GM12878 (cell line): Measurements from ENCODE around the gene TIMM10. TPM values are rescaled to one million over a fixed set of nuclear protein-coding genes. Genes with fewer than 3 reads are reported as not detected.

Experiments
- ATAC-seq: fragments of 200-7000 bp; cut with Tn5 transposase; 3 replicates; pipeline ENCODE4 v1.9.1; 2020; ENCODE audit warnings: mild to moderate bottlenecking, moderate library complexity
- BruUV-seq: library from RNA; stranded (reverse); fragments of 400-500 nt; replicated peaks from 2 replicates; lab custom pipeline; 2021; lab: Mats Ljungman, UMichigan
- CTCF ChIA-PET: fragments of 300-600 bp; sonication (Branson Sonifier 250); formaldehyde crosslinking; extraction: SDS; loops from one replicate; lab custom pipeline; 2021; ENCODE audit warnings: inconsistent platforms; lab: Yijun Ruan, JAX
- POLR2A ChIA-PET: fragments of 350-600 bp; formaldehyde crosslinking; extraction: SDS; loops from one replicate; lab custom pipeline; 2021; ENCODE audit warnings: inconsistent platforms; lab: Charles Lee
- RAD21 ChIA-PET: fragments of 300-600 bp; sonication (Branson Sonifier 250); formaldehyde crosslinking; loops from one replicate; lab custom pipeline; 2023; ENCODE audit warnings: antibody characterized with exemption; ENCODE audit not compliant: unreplicated experiment; lab: Charles Lee
- SMC1A ChIA-PET: fragments of 300-600 bp; sonication (Branson Sonifier 250); formaldehyde crosslinking; loops from one replicate; lab custom pipeline; 2023; ENCODE audit not compliant: unreplicated experiment, uncharacterized antibody; lab: Charles Lee
- DNase-seq: peaks from one replicate; pipeline ENCODE4 v3.0.0-alpha.2; 2011; ENCODE audit warnings: low read depth, low spot score
- FAIRE-seq: peaks from 3 replicates; lab custom pipeline; 2011; peaks lifted over from hg19 to GRCh38; lab: Jason Lieb, UNC
- H2AFZ ChIP-seq: 2 replicates; pipeline ENCODE4 v1.6.0; 2011; ENCODE audit warnings: low read depth, low read length, control low read depth; ENCODE audit not compliant: control insufficient read depth
- H3K27ac ChIP-seq: 2 replicates; pipeline ENCODE4 v1.5.1; 2011; ENCODE audit warnings: control low read depth; ENCODE audit not compliant: control insufficient read depth, insufficient read depth
- H3K27me3 ChIP-seq, 2 experiments: replicated peaks in 1 of 2; 2 replicates each; pipeline versions ENCODE4 v1.6.0 to v1.6.1; 2011; ENCODE audit warnings: low read length in 1 of 2; ENCODE audit not compliant: control insufficient read depth in 2 of 2, insufficient read depth in 2 of 2
- H3K36me3 ChIP-seq, 2 experiments: 2 replicates each; pipeline ENCODE4 v1.5.1; 2011; ENCODE audit warnings: low read length in 1 of 2; ENCODE audit not compliant: control insufficient read depth in 2 of 2, insufficient read depth in 2 of 2
- H3K4me1 ChIP-seq: 2 replicates; pipeline ENCODE4 v1.6.1; 2011; ENCODE audit warnings: mild to moderate bottlenecking, low read length, moderate library complexity, mixed read lengths; ENCODE audit not compliant: control insufficient read depth, insufficient read depth
- H3K4me2 ChIP-seq: 2 replicates; pipeline ENCODE4 v1.6.0; 2011; ENCODE audit warnings: control low read depth; ENCODE audit not compliant: control insufficient read depth, insufficient read depth
- H3K4me3 ChIP-seq: fragments of 200-600 bp; sonication (generic); 2 replicates; pipeline ENCODE4 v1.5.1; 2016
- H3K79me2 ChIP-seq: 2 replicates; pipeline ENCODE4 v1.6.0; 2011; ENCODE audit warnings: low read length; ENCODE audit not compliant: control insufficient read depth, insufficient read depth
- H3K9ac ChIP-seq: 2 replicates; pipeline ENCODE4 v1.8.0; 2011; ENCODE audit warnings: low read length, control low read depth, mixed read lengths; ENCODE audit not compliant: control insufficient read depth, insufficient read depth
- H3K9me3 ChIP-seq: replicated peaks from 3 replicates; pipeline ENCODE4 v1.5.1; 2011; ENCODE audit warnings: mild to moderate bottlenecking, low read length; ENCODE audit not compliant: control insufficient read depth, insufficient read depth
- H4K20me1 ChIP-seq: 2 replicates; pipeline ENCODE4 v1.6.0; 2011; ENCODE audit not compliant: control insufficient read depth, insufficient read depth
- CREB1 ChIP-seq: IDR thresholded peaks from 2 replicates; pipeline ENCODE4 v1.6.1; 2012; ENCODE audit warnings: low read depth, mild to moderate bottlenecking, inconsistent platforms
- EED ChIP-seq: sonication (generic); IDR thresholded peaks from 2 replicates; pipeline ENCODE4 v1.6.1; 2016; ENCODE audit warnings: antibody characterized with exemption, low read depth
- EGR1 ChIP-seq, 2 experiments: IDR thresholded peaks; 1 replicate in 1 of 2; 2 replicates in 1 of 2; pipeline ENCODE4 v1.6.1; 2011 to 2012; ENCODE audit warnings: low read depth in 2 of 2, low read length in 2 of 2, borderline replicate concordance in 1 of 2, mild to moderate bottlenecking in 1 of 2, moderate library complexity in 1 of 2
- ETV6 ChIP-seq, 2 experiments: fragments of 450-650 bp in 1 of 2; IDR thresholded peaks in 1 of 2; conservative IDR thresholded peaks in 1 of 2; 2 replicates each; pipeline ENCODE4 v1.6.1; 2014; ENCODE audit warnings: antibody characterized with exemption in 1 of 2, borderline replicate concordance in 1 of 2, low read depth in 1 of 2, mild to moderate bottlenecking in 1 of 2, moderate library complexity in 1 of 2
- HDGF ChIP-seq: fragments of 450-650 bp; IDR thresholded peaks from 2 replicates; pipeline ENCODE4 v1.6.1; 2016; ENCODE audit warnings: antibody characterized with exemption
- JUND ChIP-seq: IDR thresholded peaks from 2 replicates; pipeline ENCODE4 v1.6.1; 2012; ENCODE audit warnings: low read depth, mild to moderate bottlenecking, low read length, improper control_type of control experiment, moderate library complexity
- MYB ChIP-seq: fragments of 150-350 bp; IDR thresholded peaks from 2 replicates; pipeline ENCODE4 v1.6.1; 2014; ENCODE audit warnings: mild to moderate bottlenecking, low read depth, low read length, borderline replicate concordance
- PBX3 ChIP-seq: IDR thresholded peaks from 2 replicates; pipeline ENCODE4 v1.6.1; 2011; ENCODE audit warnings: mild to moderate bottlenecking, low read depth, low read length, moderate library complexity; ENCODE audit not compliant: insufficient replicate concordance
- STAT1 ChIP-seq: fragments of 450-650 bp; conservative IDR thresholded peaks from 2 replicates; pipeline ENCODE4 v1.6.1; 2014; ENCODE audit warnings: antibody characterized with exemption, mild to moderate bottlenecking
- TCF3 ChIP-seq: IDR thresholded peaks from 2 replicates; pipeline ENCODE4 v1.6.1; 2012; ENCODE audit warnings: low read depth, mild to moderate bottlenecking, low read length, borderline replicate concordance; ENCODE audit not compliant: insufficient read depth
- WRNIP1 ChIP-seq: IDR thresholded peaks from 2 replicates; pipeline ENCODE4 v1.6.1; 2011; ENCODE audit warnings: low read depth, low read length, improper control_type of control experiment, borderline replicate concordance
- ZBTB33 ChIP-seq: fragments of 450-650 bp; IDR thresholded peaks from 2 replicates; pipeline ENCODE4 v1.6.1; 2017; ENCODE audit warnings: mild to moderate bottlenecking
- ZBTB40 ChIP-seq: fragments of 450-650 bp; IDR thresholded peaks from 2 replicates; pipeline ENCODE4 v1.6.1; 2016; ENCODE audit warnings: mild to moderate bottlenecking, moderate library complexity, borderline replicate concordance
- ZSCAN29 ChIP-seq: fragments of 450-650 bp; IDR thresholded peaks from 2 replicates; pipeline ENCODE4 v1.6.1; 2017; ENCODE audit warnings: mild to moderate bottlenecking, moderate library complexity
- WGBS: methylation state at CpG from one replicate; pipeline ENCODE4 v1.1.6; 2016; ENCODE audit warnings: low lambda C conversion rate; ENCODE audit not compliant: insufficient replicate concordance, insufficient coverage; ENCODE audit errors: missing lambda C conversion rate; 5-methylcytosine and 5-hydroxymethylcytosine counted together
- in situ Hi-C: fragments of 300-500 bp; cut with MboI; formaldehyde crosslinking; loops from 9 replicates; pipeline ENCODE4 v1.14.3; 2018; ENCODE audit warnings: mixed read lengths
- intact Hi-C: fragments of 100-400 bp; cut with micrococcal nuclease; formaldehyde crosslinking; loops from one replicate; pipeline ENCODE4 v1.14.2; 2022; ENCODE audit not compliant: unreplicated experiment
- polyA plus RNA-seq, 11 experiments: library from polyadenylated mRNA; depleted of rRNA in 4 of 11; unstranded in 6 of 11; stranded (reverse) in 5 of 11; fragments of >200 nt; fragmentation: Nextera tagmentation in 4 of 11; fragmentation: Illumina TruSeq in 1 of 11; extraction: Ambion mirVana in 4 of 11; extraction: Trizol in 1 of 11; gene quantifications; 1 replicate in 1 of 11; 2 replicates in 10 of 11; pipeline versions ENCODE4 v1.2.1 to v1.2.3, GENCODE V29; 2011 to 2016; ENCODE audit warnings: inconsistent platforms in 2 of 11, missing spikeins in 2 of 11, low read depth in 1 of 11
- total RNA-seq, 4 experiments: library from RNA; depleted of rRNA in 3 of 4; stranded (reverse); fragments of >200 nt in 3 of 4; fragmentation: Illumina TruSeq in 1 of 4; extraction: Trizol in 1 of 4; gene quantifications; 2 replicates each; pipeline versions ENCODE4 v1.2.1 to v1.2.3, GENCODE V29; 2013 to 2021

The TIMM10 gene
- total and polyA plus RNA-seq, 10 of the 15 experiments (the other 5 are each of a cell fraction or from before 2014, with no cell fraction given): 148 to 898 (median 206) TPM

GRCh38 chr11:57500515-57500914 is 30.0 kb downstream of the TIMM10 start (continued):
- TF ChIP-seq EED (no peak), STAT1 (no peak), JUND (no peak), WRNIP1 (no peak), ZSCAN29 (no peak), HDGF (no peak), EGR1 (IDR thresholded peaks at IDR 0.05; ENCODE audit: borderline replicate concordance in 1 of 2, low read depth in 2 of 2, low read length in 2 of 2) (no peak), ZBTB33 (no peak), CREB1 (no peak)

- Histone ChIP-seq H3K4me3 (no peak overlapping the region), H3K4me2 (no peak overlapping the region), H3K27ac (no peak overlapping the region), H2AFZ (no peak overlapping the region), H3K36me3 (peaks cover 3% of the 10 kb centered on the region in 2 experiments; a peak in 3 of 4 replicates), H3K9ac (no peak overlapping the region), H3K27me3 (no peaks in the 10 kb centered on the region), H3K9me3 (no peaks in the 10 kb centered on the region), H3K79me2 (no peaks in the 10 kb centered on the region), H3K4me1 (no peaks in the 10 kb centered on the region), H4K20me1 (peaks cover 3% of the 10 kb centered on the region; the same call in 1 of the 2 replicates)
- CTCF ChIA-PET: interaction anchor here (2.0 kb wide), 1 partner anchor 26 kb away, joined by 4 read pairs; no protein-coding TSS in a partner anchor
- no peak for FAIRE-seq
- 89% methylated on average over 12 of the region's 12 CpGs for WGBS
- POLR2A ChIA-PET: no interaction called here
- intact Hi-C loops (no loop called here), in situ Hi-C loops (loop anchor here (25.0 kb wide), 1 partner anchor 663 kb away; no protein-coding TSS in a partner anchor)
- SMC1A ChIA-PET: no interaction called here
- BruUV-seq: no TSS peak
- TF ChIP-seq ZBTB40 (no peak), PBX3 (no peak), TCF3 (no peak), ETV6 (conservative IDR thresholded peaks at IDR 0.05 in 1 of 2, IDR thresholded peaks at IDR 0.05 in 1 of 2; ENCODE audit: borderline replicate concordance in 1 of 2, low read depth in 1 of 2) (no peak), MYB (no peak)
- RAD21 ChIA-PET: no interaction called here
- DNase-seq: no peak
- ATAC-seq: no peak
These were observed 30.5 kb downstream of the TIMM10 start for GRCh38 chr11:57499983-57500461.
